ENCODE results near the gene TRMU.

The TRMU gene, protein sequence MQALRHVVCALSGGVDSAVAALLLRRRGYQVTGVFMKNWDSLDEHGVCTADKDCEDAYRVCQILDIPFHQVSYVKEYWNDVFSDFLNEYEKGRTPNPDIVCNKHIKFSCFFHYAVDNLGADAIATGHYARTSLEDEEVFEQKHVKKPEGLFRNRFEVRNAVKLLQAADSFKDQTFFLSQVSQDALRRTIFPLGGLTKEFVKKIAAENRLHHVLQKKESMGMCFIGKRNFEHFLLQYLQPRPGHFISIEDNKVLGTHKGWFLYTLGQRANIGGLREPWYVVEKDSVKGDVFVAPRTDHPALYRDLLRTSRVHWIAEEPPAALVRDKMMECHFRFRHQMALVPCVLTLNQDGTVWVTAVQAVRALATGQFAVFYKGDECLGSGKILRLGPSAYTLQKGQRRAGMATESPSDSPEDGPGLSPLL

DNA sequence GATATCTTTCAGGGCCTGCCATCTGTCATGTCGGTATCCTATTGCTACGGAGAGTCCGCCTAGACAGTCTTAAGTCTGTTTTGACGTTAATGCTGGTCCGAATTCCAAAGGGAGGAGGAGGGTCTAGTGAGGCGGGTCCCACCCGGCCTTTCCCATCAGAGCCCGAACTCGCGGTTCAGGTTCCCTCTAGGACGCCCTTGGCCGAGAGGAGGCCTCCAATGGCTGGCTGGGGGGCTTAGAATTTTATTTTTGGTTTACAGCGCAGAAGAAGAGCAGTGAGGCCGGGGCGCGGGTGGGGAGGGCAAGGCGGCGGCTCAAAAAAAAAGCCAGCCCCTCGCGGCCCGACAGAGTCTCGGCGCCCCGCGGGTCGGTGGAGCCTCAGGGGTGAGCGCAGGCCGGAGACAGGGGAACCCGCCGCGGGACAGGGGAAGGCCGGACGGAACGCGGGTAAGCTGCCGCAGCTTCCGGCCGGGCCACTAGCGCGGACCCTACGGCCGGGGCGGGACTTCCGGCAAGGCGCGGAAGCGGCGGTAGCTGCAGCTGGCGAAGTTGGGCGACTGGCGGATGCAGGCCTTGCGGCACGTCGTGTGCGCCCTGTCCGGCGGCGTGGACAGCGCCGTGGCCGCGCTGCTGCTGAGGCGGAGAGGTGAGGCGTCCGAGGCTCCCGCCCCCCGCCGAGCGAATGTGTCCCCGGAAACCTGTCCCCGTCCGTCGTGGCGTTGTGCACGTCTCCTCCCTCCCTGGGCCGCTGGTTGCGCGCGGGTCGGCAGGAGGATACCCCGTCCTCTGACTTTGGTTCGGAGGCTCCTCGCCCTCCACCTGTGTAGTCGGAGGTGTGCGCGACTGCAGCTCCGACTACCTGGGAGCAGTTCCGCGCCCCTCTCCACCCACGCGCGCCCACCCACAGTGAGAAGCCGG, at the start of gene TRMU:
TSS of gene TRMU (plus strand) at position 514 of the 918 bp plus-strand sequence. CDS start at position 565, 51 bp downstream.
- DNase-seq (ENCODE audit: low spot score): peak; percentile 68
- FAIRE-seq: no peak

DNA sequence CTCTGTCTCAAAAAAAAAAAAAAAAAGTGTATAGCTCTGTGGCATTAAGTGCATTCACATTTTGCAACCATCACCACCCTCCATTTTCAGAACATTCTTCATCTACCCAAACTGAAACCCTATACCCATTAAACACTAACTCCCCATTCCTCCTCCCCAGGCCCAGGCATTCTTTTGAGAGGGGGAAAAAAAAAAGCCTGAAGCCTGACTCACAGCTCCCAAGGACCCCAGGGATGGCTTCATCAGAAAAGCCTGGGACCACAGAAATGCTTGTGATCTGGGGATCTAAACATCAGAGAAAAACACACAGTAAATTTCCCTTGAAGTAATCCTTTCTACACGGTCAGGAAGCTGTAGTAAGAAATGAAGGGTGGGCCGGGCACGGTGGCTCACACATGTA, 49.5 kb upstream of the TRMU start:
- DNase-seq (ENCODE audit: low spot score): no peak
- no peak for FAIRE-seq

DNA sequence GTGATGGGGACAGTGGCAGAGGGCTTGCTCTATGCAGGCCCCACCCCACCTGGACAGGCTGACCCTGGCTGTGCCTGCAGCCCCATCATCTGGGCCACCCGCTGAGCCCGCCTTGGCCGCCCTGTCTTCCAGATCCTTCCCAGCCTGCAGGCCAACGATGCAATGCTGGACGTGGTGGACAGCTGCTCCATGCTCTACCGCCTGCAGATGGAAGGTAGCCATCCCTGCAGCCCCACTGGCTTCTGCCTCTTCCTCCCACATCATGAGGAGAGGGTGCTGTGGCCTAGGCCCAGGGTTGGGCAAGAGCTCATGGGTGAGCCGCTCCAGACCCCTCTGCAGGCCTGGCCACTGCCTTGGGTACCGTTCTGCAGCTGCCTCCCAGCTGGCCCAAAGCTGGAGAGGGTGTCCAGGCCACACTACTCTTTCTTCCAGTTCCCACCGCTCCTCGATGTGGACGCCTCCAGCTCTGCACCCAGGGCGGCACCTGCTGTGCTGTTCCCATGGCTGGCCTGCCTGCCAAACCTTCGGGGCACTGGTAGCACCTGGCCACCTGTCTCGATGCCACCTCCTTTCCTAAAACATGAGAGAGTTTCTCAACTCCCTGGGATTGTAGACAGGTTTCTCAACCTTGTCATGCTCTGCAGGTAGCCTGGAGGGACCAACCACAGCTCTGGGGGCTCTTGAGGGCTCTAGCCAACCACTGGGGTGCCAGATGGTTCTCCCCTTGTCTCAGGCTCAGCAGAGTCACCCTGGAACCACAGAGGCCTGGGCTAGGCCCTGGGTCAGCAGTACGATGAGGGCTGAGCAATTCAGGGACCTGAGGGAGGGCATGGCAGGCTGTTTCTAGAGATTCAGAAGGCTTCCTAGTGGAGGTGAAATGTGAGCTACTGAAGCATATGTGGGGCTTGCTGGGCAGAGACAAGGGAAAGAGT, 48.3 kb upstream of the TRMU start:
- no peak for DNase-seq (ENCODE audit: low spot score)
- no peak for FAIRE-seq

DNA sequence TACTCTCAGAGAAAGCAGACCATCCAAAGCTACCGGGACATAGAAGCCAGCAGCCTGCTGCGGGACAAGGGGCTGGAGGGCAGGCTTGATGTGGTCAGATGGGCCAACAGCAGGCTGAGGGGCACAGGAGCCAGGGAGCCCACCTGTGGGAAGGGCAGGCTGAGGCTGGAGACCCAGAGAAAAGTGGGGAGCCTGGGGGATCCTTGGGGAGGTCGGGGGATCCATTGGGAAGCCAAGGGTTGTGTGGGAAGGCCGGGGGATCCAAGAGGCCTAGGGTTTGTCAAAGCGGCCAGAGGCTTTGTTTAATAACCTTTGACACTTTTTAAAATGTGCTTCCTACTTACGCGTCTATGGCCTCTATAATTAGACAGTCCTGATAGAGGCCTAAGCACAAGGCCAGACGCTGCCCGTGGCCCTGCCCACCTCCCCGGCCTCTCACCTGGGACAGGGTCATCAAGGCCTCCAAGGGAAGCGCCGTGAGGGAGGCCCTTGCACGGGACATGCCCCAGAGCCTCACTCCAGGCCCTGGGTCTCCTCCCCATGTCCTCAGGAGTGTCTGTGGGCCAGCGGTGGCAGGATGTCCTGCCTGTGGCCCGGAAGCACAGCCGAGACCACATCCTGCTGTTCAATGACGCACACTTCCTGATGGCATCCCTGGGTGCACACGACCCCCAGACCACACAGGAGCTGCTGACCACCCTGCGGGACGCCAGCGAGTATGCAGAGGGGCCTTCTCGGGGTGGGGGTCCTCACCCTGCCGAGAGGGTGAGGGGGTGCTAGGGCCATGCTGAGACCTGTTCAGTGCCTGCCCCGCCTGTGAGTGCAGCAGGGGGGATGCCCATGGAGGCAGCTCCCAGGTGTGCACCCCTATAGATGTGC, 47.4 kb upstream of the TRMU start:
- DNase-seq (ENCODE audit: low spot score) (no peak), FAIRE-seq (no peak)

DNA sequence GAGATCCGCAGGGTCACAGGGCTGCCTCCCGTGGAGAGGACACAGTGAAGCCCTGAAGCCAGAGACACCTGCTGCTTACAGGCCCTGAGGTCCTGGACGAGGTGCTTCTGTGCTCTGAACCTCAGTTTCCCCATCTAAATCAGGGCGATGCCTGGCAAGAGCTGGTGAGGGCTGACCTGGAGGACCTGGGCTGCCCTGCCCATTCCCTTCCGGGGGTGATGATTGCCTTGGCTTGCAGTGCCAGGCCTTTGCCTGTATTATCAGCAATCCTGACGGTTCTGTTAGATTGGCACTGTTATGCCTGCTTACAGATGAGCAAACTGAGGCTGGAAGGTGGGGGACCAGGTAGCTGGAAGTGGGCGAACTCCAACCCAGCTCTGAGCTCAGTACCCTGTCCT, 46.7 kb upstream of the TRMU start:
- DNase-seq (ENCODE audit: low spot score) (no peak), FAIRE-seq (no peak)

DNA sequence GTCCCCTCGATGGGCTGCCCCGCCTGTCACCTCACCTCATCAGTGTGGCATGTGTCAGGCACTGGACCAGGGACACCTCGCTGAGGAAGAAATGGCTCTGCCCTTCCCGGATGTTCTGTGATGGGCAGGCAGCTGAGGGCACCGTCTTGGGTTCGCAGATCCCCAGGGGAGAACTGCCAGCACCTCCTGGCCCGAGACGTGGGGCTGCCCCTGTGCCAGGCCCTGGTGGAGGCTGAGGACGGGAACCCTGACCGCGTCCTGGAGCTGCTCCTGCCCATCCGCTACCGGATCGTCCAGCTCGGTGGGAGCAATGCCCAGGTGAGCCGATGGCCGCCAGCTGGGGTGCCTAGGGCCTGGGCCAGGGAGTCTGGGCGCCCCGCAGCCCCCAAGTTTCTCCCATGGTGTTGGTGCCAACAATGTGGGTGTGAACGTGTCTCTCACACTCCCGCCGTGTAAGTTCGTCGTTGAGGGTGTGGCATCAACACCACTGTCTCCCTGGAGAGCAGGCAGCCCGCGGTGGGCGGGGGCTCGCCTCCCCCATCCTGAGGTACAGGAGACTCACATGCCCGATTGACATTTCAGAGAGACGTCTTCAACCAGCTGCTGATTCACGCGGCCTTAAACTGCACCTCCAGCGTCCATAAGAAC, 46.1 kb upstream of the TRMU start:
- DNase-seq (ENCODE audit: low spot score): no peak
- no peak for FAIRE-seq

DNA sequence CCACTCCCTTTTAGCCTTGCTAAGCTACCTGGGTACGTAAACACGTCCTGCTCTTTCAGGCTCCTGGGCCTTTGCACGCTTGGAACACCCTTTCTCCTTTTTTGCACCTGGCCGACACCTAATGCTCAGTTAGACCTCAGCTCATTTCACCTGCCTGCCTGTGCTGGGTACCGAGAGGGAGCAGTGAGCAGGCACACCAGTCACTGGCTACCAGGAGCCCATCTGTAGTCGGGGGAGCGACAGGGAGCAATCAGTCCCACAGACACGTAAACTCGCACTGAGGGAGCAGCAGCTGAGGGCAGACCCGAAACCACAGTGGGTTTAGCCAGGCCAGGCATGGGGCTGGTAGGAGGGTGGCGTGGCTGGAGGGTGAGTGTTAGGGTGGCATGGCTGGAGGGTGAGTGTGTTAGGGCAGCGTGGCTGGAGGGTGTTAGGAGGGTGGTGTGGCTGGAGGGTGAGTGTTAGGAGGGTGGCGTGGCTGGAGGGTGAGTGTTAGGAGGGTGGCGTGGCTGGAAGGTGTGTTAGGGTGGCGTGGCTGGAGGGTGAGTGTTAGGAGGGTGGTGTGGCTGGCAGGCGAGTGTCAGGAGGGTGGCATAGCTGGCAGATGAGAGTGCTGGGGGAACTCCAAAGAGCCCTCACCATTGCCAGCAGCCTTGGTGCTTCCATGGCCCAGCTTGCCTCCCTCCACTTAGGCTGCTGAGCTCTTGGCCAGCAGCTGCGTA, 45.2 kb upstream of the TRMU start:
- no peak for DNase-seq (ENCODE audit: low spot score)

DNA sequence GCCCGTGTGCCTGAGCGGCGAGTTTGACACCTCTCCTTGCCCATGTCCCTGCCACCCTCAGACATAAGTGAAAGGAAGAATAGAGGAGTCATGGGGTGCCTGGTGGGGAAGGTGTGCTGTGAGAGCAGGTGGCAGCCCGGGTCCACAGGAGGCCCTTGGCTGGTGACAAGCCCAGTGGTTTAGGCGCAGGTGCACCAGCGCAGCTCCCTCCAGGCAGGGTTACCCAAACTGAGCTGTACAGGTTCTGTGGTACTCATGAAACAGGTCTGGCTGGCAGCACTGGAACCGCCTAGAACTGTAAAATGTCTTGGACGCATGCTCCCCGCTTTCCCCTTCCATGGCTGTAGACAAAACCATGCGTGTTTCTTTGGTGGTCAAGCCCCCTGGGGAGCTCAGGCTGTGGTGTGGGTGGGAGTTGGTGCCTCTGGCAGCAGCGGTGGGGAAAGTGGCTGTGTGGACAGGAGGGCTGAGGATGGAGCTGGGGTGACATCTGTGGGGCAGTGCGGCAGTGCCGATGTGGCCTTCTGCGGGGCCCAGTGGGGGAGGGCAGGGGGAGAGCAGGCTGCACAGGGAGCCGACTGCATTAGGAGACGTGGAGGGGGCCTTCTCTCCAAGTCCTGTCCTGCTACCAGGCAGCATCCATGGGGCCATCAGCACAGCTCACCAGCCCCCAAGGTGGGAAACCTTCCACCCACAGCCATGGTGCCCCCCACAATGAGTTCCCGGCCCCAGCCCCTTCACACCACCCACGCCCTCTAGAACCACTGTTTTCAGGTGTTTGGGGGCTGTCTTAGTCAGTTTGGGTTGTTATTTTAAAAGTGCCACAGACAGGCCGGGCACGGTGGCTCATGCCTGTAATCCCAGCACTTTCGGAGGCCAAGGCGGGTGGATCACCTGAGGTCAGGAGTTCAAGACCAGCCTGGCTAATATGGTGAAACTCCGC, 44.4 kb upstream of the TRMU start:
- no peak for DNase-seq (ENCODE audit: low spot score)
- FAIRE-seq: no peak

More for the DNA sequence above, 45.2 kb upstream of the TRMU start:
- no peak for FAIRE-seq

DNA sequence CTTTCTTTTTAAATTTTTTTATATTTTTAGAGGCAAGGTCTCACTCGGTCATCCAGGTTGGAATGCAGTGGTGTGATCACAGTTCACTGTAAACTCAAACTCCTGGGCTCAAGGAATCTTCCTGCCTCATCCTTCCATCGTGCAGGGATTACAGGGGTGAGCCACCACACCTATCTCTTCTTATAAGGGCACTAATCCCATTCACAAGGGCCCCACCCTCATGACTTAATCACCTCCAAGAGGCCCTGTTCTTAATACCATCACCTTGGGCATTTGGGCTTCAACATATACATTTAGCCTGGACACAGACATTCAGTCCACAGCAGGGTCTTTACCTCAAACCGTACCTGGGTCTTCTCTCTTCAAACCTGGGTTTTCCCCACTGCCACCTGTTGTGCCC, 43.3 kb upstream of the TRMU start:
- FAIRE-seq (no peak), DNase-seq (ENCODE audit: low spot score) (no peak)

DNA sequence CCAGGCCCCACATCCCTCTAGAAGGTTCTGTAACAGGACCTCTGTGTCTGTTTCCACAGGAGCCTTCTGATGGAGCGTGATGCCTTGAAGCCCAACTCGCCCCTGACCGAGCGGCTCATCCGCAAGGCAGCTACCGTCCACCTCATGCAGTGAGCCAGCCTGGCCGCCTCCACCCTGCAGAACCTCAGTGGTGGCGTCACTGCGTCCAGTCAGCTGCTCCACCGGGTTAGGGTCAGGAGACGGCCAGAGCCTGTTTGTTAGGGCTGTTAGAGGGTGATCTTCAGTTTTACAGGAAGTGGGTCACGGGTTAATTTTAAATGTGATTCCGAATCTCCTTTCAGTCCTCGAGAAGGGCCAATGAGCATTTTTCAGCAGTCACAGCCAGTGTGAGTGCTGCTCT, 42.8 kb upstream of the TRMU start:
- DNase-seq (ENCODE audit: low spot score) (no peak), FAIRE-seq (no peak)

DNA sequence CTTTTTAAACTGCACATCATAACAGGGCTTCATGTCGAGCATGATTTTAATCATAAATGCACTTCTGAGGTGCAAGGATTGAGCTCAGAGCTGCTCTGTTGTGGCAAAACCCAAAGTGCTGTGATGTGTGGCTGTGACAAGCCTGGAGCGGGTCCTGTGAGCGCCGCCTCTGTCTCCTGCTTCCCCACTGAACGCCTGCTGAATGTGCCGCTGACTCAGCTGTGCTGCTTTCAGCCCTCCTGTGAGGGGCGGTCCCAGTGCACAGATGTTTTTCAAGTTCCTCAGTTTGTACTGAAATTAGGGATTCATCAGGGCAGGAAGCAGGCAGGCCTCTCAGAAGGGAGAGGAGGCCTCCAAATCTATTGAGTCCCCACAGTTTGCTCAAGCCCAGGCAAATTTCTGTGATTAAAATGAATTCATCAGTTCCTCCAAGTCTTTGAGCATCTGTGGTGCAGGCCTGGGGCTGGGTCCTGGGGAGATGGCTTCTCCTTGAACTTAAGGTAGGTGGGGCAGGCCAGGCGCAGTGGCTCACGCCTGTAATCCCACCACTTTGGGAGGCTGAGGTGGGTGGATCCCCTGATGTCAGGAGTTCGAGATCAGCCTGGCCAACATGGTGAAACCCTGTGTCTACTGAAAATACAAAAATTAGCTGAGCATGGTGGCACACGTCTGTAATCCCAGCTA, 41.8 kb upstream of the TRMU start:
- DNase-seq (ENCODE audit: low spot score) (no peak), FAIRE-seq (no peak)

DNA sequence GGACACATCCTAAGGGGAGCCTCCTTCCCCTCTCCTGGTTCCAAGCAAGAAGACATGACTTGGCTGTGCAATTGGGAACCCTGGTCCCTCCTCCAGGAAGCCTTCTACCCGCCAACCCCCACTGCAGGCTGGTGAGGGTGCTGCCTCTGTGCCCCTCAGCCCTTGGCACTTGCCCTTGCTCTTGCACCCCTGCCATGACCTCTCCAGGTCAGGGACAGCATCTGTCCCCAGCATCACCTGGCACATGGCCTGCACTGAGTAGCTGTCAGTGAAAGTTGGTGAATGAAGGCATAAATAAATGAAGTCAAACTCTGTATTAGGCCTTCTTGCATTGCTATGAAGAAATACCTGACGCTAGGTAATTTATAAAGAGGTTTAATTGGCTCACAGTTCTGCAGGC, 40.7 kb upstream of the TRMU start:
- DNase-seq (ENCODE audit: low spot score) (no peak), FAIRE-seq (no peak)

DNA sequence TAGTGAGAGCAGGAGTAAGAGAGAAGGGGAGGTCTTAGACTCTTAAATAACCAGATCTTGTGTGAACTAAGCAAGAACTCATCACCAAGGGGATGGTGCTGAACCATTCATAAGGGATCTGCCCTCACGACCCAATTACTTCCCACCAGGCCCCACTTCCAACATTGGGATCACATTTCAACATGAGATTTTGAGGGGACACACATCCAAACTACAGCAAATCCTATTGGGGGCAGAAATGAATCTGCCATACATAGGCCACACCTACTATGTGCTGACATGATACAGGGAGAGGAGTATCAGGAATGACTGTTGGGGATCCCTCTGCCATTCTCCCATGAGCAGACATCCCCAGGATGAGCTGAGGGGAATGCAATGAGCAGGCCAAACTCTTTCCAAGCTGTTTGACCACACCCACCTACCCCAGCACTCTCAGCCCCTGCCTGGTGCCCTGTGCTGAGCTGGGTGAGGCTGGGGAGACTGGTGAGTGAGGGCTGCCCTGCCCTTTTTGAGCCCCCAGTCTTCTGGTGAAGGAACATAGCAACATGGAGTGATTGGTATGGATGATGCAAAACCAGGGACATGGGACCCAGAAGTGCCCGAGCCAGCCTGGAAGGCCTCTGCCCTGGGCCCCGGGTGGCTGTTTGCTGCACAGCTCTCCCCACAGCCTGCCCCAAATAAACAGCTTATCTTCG, 40.1 kb upstream of the TRMU start:
- no peak for DNase-seq (ENCODE audit: low spot score)
- no peak for FAIRE-seq

DNA sequence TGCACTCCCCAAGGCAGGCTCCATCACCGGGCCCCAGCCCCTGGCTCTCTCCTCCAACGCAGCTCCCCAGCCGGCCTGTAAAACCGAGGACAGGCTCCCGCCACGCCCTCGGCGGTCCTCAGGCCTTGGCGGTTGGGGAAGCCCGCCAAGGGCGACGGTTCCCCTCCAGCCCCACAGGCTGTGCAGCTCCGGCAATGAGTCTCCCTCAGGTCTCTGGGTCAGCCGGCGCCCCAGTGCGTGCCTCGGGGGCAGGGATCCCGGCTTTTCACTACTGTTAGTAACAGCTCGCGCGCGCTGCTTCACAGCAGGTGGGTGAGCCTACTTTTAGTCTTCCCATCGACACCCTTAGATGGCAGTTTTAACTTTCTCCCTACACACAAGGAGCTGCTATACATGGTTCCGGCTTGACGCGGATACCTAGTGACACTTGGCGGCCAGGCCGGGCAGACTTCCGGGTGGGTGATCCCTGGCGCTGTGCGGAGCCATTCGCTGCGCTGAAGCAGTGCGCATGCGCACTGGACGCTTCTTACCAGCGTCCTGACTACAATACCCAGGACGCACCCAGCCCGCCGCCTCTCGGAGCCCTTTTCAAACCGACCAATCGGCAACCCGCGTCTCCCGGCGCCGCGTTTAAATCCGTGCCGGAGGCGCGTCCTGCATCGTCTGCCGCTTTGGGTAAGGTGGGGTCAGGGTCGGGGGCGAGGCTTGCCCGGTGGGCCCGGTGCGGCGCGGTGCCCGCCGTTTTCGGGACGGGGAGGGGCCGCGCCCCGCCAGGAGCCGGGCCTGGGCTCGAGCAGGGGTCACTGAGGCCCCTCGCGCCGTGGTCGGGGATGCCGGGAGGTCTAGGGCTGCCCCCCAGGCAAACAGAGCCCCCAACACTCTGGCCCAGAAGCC, 39.0 kb upstream of the TRMU start, which contains the start of gene GTSE1:
TSS of gene GTSE1 (plus strand) at position 614 of the 894 bp plus-strand sequence. CDS start 531 bp downstream, outside the sequence.
- peak; percentile 67 for FAIRE-seq
- DNase-seq (ENCODE audit: low spot score): peak; percentile 93

DNA sequence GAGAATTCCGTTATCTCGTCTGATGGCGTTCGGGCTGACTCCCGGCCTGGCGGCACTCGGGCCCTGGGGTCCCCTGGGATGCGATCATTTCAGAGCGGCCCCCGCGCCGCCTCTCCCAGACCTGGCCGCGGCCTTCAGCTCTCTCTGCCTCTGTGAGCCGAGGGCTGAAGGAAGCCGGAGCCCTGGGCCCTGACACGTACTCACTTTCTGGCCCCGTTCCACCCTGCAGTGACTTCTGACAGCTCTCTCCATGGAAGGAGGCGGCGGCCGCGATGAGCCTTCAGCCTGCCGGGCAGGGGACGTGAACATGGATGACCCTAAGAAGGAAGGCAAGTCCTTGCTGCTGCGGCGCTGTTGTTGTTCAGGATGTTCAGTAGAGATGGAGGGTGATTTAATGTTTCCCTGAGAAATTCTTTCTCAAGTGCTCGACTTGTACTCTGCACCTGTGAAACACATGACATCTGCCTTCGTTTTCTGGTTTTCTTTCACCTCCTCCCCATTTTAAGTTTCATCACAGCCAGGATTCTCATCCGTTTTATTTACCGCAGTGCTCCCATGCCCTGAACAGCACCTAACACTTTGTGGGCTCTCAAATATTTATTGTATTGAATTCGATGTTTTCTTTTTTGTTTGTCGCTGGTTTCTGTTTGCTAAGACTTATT, 38.2 kb upstream of the TRMU start:
- no peak for FAIRE-seq
- peak; percentile 21 for DNase-seq (ENCODE audit: low spot score)

Measured in RCC 7860 (cell line).